ENCODE data around the gene DTL.

DTL gene

GRCh38 chr1:212091438-212092121 is 56.0 kb downstream of the DTL start:
- no peak overlapping the region for H3K4me3 ChIP-seq (ENCODE audit: low read depth, low read length)
- DNase-seq (ENCODE audit: low read depth): no peak
- TF ChIP-seq CTCF (IDR thresholded peaks at IDR 0.05; ENCODE audit: insufficient read depth, low read depth, low read length, missing control alignments): no peak

- TF ChIP-seq CTCF (IDR thresholded peaks at IDR 0.05; ENCODE audit: insufficient read depth, low read depth, low read length, missing control alignments): no peak
- no peak for DNase-seq (ENCODE audit: low read depth)
- no peak overlapping the region for H3K4me3 ChIP-seq (ENCODE audit: low read depth, low read length)
Observed at GRCh38 chr1:212097360-212097759, 61.8 kb downstream of the DTL start.

GRCh38 chr1:212098310-212098709 is 62.8 kb downstream of the DTL start:
- no peak overlapping the region for H3K4me3 ChIP-seq (ENCODE audit: low read depth, low read length)
- TF ChIP-seq CTCF (IDR thresholded peaks at IDR 0.05; ENCODE audit: insufficient read depth, low read depth, low read length, missing control alignments): no peak
- no peak for DNase-seq (ENCODE audit: low read depth)

- no peak for TF ChIP-seq CTCF (IDR thresholded peaks at IDR 0.05; ENCODE audit: insufficient read depth, low read depth, low read length, missing control alignments)
- no peak overlapping the region for H3K4me3 ChIP-seq (ENCODE audit: low read depth, low read length)
Observed at GRCh38 chr1:212098771-212099170, 63.2 kb downstream of the DTL start.

GRCh38 chr1:212101251-212101650 is 65.7 kb downstream of the DTL start:
- no peak overlapping the region for H3K4me3 ChIP-seq (ENCODE audit: low read depth, low read length)
- no peak for TF ChIP-seq CTCF (IDR thresholded peaks at IDR 0.05; ENCODE audit: insufficient read depth, low read depth, low read length, missing control alignments)
- DNase-seq (ENCODE audit: low read depth): no peak

More at GRCh38 chr1:212098771-212099170, 63.2 kb downstream of the DTL start:
- no peak for DNase-seq (ENCODE audit: low read depth)

GRCh38 chr1:212101735-212102134 is 66.2 kb downstream of the DTL start:
- TF ChIP-seq CTCF (IDR thresholded peaks at IDR 0.05; ENCODE audit: insufficient read depth, low read depth, low read length, missing control alignments): no peak
- no peak overlapping the region for H3K4me3 ChIP-seq (ENCODE audit: low read depth, low read length)
- no peak for DNase-seq (ENCODE audit: low read depth)

Data from GM12865 (cell line).